Measurements from ENCODE around the gene CX3CL1. TPM values are rescaled to one million over a fixed set of nuclear protein-coding genes. Genes with fewer than 3 reads are reported as not detected.

Gene CX3CL1
- polyA plus RNA-seq, 4 donors = 0.67 to 25.4 (median 9.7) TPM

Other genes starting within 250 kb of the CX3CL1 start
- 10 to 100 TPM; 60.8 to 93.4 (median 70.6) TPM for gene PSME3IP1, start 186.5 kb upstream of the CX3CL1 start, polyA plus RNA-seq
- 10 to 100 TPM; 12.4 to 43.9 (median 17.2) TPM for gene RSPRY1, start 186.2 kb upstream of the CX3CL1 start, polyA plus RNA-seq
- 10 to 100 TPM; 18.8 to 40.9 (median 27.6) TPM for gene ARL2BP, start 127.2 kb upstream of the CX3CL1 start, polyA plus RNA-seq
- 100 to 1,000 TPM in 3 of 4 donors, 10 to 100 TPM in 1; 56.9 to 162 (median 138) TPM for gene PLLP, start 87.8 kb upstream of the CX3CL1 start, polyA plus RNA-seq
- under 1 TPM in 2 of 4 donors, not detected in 2; 0.16 to 0.43 TPM for gene CCL22, start 13.7 kb upstream of the CX3CL1 start, polyA plus RNA-seq
- gene CCL17, start 32.3 kb downstream of the CX3CL1 start, polyA plus RNA-seq = under 1 TPM in 2 of 4 donors, not detected in 2; 0.18 to 0.45 TPM
- gene CIAPIN1, start 74.9 kb downstream of the CX3CL1 start, polyA plus RNA-seq = 10 to 100 TPM; 39.4 to 55.9 (median 47.2) TPM
- gene COQ9, start 75.0 kb downstream of the CX3CL1 start, polyA plus RNA-seq = 100 to 1,000 TPM in 2 of 4 donors, 10 to 100 TPM in 2; 63.9 to 177 (median 107) TPM
- gene POLR2C, start 90.2 kb downstream of the CX3CL1 start, polyA plus RNA-seq = 10 to 100 TPM; 51.7 to 86.8 (median 61.4) TPM
- gene DOK4, start 114.0 kb downstream of the CX3CL1 start, polyA plus RNA-seq = 100 to 1,000 TPM in 3 of 4 donors, 10 to 100 TPM in 1; 53.0 to 144 (median 123) TPM
- gene CCDC102A, start 164.1 kb downstream of the CX3CL1 start, polyA plus RNA-seq = 1 to 10 TPM; 1.1 to 4.5 (median 2.2) TPM
- 1 to 10 TPM; 2.4 to 9.3 (median 3.6) TPM for gene ADGRG5, start 170.2 kb downstream of the CX3CL1 start, polyA plus RNA-seq